ENCODE measurements around the gene TMEM108.

- TF ChIP-seq CTCF (IDR thresholded peaks at IDR 0.05; ENCODE audit: low read depth, low read length, poor library complexity, severe bottlenecking): no peak
- TF ChIP-seq EZH2phosphoT487 (IDR thresholded peaks at IDR 0.05; ENCODE audit: borderline replicate concordance, low read length): no peak
Observed at GRCh38 chr3:133379926-133380325, 341.7 kb downstream of the TMEM108 start.
